Measurements from ENCODE around the gene CLDN25.

Gene CLDN25

DNA sequence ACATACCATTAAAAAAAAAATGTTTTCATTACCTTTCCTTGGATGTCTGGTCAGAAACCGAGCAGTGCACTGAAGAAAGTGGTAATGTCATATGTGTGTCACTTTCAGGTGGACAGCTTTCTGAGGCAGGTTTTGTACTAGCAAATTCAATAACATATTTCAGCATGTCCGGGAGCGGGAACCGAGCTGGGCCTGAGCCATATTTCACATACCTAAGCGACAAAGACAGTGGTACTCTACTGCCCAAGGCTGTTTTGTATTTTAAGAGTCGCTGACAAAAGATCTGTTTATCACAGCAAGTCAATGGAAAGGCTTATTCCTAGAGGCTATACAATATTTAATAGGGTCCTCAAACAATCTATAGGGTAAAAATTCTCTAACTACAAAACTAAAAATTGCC is 38.0 kb downstream of the CLDN25 start:
- Histone ChIP-seq H3K23ac (ENCODE audit: low read length) (no peak overlapping the region), H3K27ac (ENCODE audit: low read depth, low read length) (no peak overlapping the region), H2BK12ac (ENCODE audit: low read length) (no peak overlapping the region), H3K4me2 (ENCODE audit: low read length) (no peak overlapping the region), H2BK5ac (ENCODE audit: low read depth, low read length, poor library complexity) (no peak overlapping the region), H3K4ac (ENCODE audit: low read depth, low read length) (no peak overlapping the region), H4K91ac (ENCODE audit: low read depth, low read length) (no peak overlapping the region), H2BK120ac (ENCODE audit: insufficient read depth, low read length, poor library complexity) (no peak overlapping the region), H2AFZ (ENCODE audit: insufficient read depth, low read length, poor library complexity) (no peak overlapping the region), H3K9ac (ENCODE audit: low read length) (no peak overlapping the region), H4K12ac (ENCODE audit: low read depth, low read length) (no peak overlapping the region), H3K14ac (ENCODE audit: low read length) (no peak overlapping the region), H3K27me3 (ENCODE audit: insufficient read depth, low read length) (no peaks in the 10 kb centered on the region), H4K8ac (ENCODE audit: low read depth, low read length) (no peak overlapping the region), H3K9me3 (ENCODE audit: insufficient read depth, low read depth, low read length) (no peaks in the 10 kb centered on the region), H3K36me3 (ENCODE audit: control insufficient read depth in 1 of 2, insufficient read depth in 2 of 2, low read length in 2 of 2) (peaks cover 10% of the 10 kb centered on the region in 2 experiments), H3K79me1 (ENCODE audit: low read length) (no peaks in the 10 kb centered on the region), H3K4me1 (ENCODE audit: control insufficient read depth in 1 of 2, insufficient read depth in 2 of 2, low read length in 2 of 2) (no peaks in the 10 kb centered on the region), H3K18ac (ENCODE audit: low read length) (no peak overlapping the region), H3K79me2 (ENCODE audit: control insufficient read depth, insufficient read depth, low read length, poor library complexity) (no peaks in the 10 kb centered on the region), H3K4me3 (ENCODE audit: low read depth, low read length) (no peak overlapping the region), H2AK5ac (ENCODE audit: low read length) (no peak overlapping the region)
- WGBS (ENCODE audit: extremely low coverage, insufficient coverage, insufficient read length): no CpG with 5 or more reads among the region's 6 CpGs
- peak; percentile 4 to 45 for DNase-seq

- peaks cover 10% of the 10 kb centered on the region in 2 experiments for H3K36me3 ChIP-seq (ENCODE audit: control insufficient read depth in 1 of 2, insufficient read depth in 2 of 2, low read length in 2 of 2)
- no peak overlapping the region for H3K4me3 ChIP-seq (ENCODE audit: low read depth, low read length)
- H2BK12ac ChIP-seq (ENCODE audit: low read length): no peak overlapping the region
- no peaks in the 10 kb centered on the region for H3K79me2 ChIP-seq (ENCODE audit: control insufficient read depth, insufficient read depth, low read length, poor library complexity)
- no peak overlapping the region for H4K12ac ChIP-seq (ENCODE audit: low read depth, low read length)
- no peak overlapping the region for H2AFZ ChIP-seq (ENCODE audit: insufficient read depth, low read length, poor library complexity)
- no peak overlapping the region for H4K91ac ChIP-seq (ENCODE audit: low read depth, low read length)
- H2AK5ac ChIP-seq (ENCODE audit: low read length): no peak overlapping the region
- H3K79me1 ChIP-seq (ENCODE audit: low read length): no peaks in the 10 kb centered on the region
- no peak overlapping the region for H2BK5ac ChIP-seq (ENCODE audit: low read depth, low read length, poor library complexity)
- H3K4me1 ChIP-seq (ENCODE audit: control insufficient read depth in 1 of 2, insufficient read depth in 2 of 2, low read length in 2 of 2): no peaks in the 10 kb centered on the region
- WGBS (ENCODE audit: extremely low coverage, insufficient coverage, insufficient read length): no CpG with 5 or more reads among the region's 3 CpGs
- no peak overlapping the region for H4K8ac ChIP-seq (ENCODE audit: low read depth, low read length)
- H3K9me3 ChIP-seq (ENCODE audit: insufficient read depth, low read depth, low read length): no peaks in the 10 kb centered on the region
- H3K4me2 ChIP-seq (ENCODE audit: low read length): no peak overlapping the region
- no peak overlapping the region for H3K27ac ChIP-seq (ENCODE audit: low read depth, low read length)
- no peak overlapping the region for H3K14ac ChIP-seq (ENCODE audit: low read length)
- H3K18ac ChIP-seq (ENCODE audit: low read length): no peak overlapping the region
- no peak overlapping the region for H3K23ac ChIP-seq (ENCODE audit: low read length)
- H3K4ac ChIP-seq (ENCODE audit: low read depth, low read length): no peak overlapping the region
- H2BK120ac ChIP-seq (ENCODE audit: insufficient read depth, low read length, poor library complexity): no peak overlapping the region
- H3K27me3 ChIP-seq (ENCODE audit: insufficient read depth, low read length): no peaks in the 10 kb centered on the region
- H3K9ac ChIP-seq (ENCODE audit: low read length): no peak overlapping the region
- DNase-seq: no peak
These were observed 38.8 kb downstream of the CLDN25 start for GRCh38 chr11:113818426-113818825.

GRCh38 chr11:113827477-113827876 is 47.9 kb downstream of the CLDN25 start:
- H3K27me3 ChIP-seq (ENCODE audit: insufficient read depth, low read length): no peaks in the 10 kb centered on the region
- no peaks in the 10 kb centered on the region for H3K79me2 ChIP-seq (ENCODE audit: control insufficient read depth, insufficient read depth, low read length, poor library complexity)

GRCh38 chr11:113828191-113828590 is 48.6 kb downstream of the CLDN25 start:
- no peaks in the 10 kb centered on the region for H3K9me3 ChIP-seq (ENCODE audit: insufficient read depth, low read depth, low read length)
- no peak overlapping the region for H2AK5ac ChIP-seq (ENCODE audit: low read length)
- no peak overlapping the region for H3K9ac ChIP-seq (ENCODE audit: low read length)
- no CpG with 5 or more reads among the region's 1 CpG for WGBS (ENCODE audit: extremely low coverage, insufficient coverage, insufficient read length)
- DNase-seq: no peak
- H4K91ac ChIP-seq (ENCODE audit: low read depth, low read length): no peak overlapping the region
- H4K12ac ChIP-seq (ENCODE audit: low read depth, low read length): no peak overlapping the region
- H3K79me1 ChIP-seq (ENCODE audit: low read length): no peaks in the 10 kb centered on the region
- no peak overlapping the region for H2BK12ac ChIP-seq (ENCODE audit: low read length)
- H3K4me1 ChIP-seq (ENCODE audit: control insufficient read depth in 1 of 2, insufficient read depth in 2 of 2, low read length in 2 of 2): no peaks in the 10 kb centered on the region
- H3K27ac ChIP-seq (ENCODE audit: low read depth, low read length): no peak overlapping the region
- no peak overlapping the region for H3K4ac ChIP-seq (ENCODE audit: low read depth, low read length)
- no peak overlapping the region for H2BK120ac ChIP-seq (ENCODE audit: insufficient read depth, low read length, poor library complexity)
- no peak overlapping the region for H3K4me3 ChIP-seq (ENCODE audit: low read depth, low read length)
- H3K14ac ChIP-seq (ENCODE audit: low read length): no peak overlapping the region
- H2BK5ac ChIP-seq (ENCODE audit: low read depth, low read length, poor library complexity): no peak overlapping the region
- H3K4me2 ChIP-seq (ENCODE audit: low read length): no peak overlapping the region
- peaks cover 0 to 6% of the 10 kb centered on the region in 2 experiments for H3K36me3 ChIP-seq (ENCODE audit: control insufficient read depth in 1 of 2, insufficient read depth in 2 of 2, low read length in 2 of 2)
- no peaks in the 10 kb centered on the region for H3K27me3 ChIP-seq (ENCODE audit: insufficient read depth, low read length)
- no peaks in the 10 kb centered on the region for H3K79me2 ChIP-seq (ENCODE audit: control insufficient read depth, insufficient read depth, low read length, poor library complexity)
- H3K18ac ChIP-seq (ENCODE audit: low read length): no peak overlapping the region
- H2AFZ ChIP-seq (ENCODE audit: insufficient read depth, low read length, poor library complexity): no peak overlapping the region
- no peak overlapping the region for H4K8ac ChIP-seq (ENCODE audit: low read depth, low read length)
- no peak overlapping the region for H3K23ac ChIP-seq (ENCODE audit: low read length)

More at GRCh38 chr11:113827477-113827876, 47.9 kb downstream of the CLDN25 start:
- no CpG with 5 or more reads among the region's 3 CpGs for WGBS (ENCODE audit: extremely low coverage, insufficient coverage, insufficient read length)
- Histone ChIP-seq H3K14ac (ENCODE audit: low read length) (no peak overlapping the region), H3K36me3 (ENCODE audit: control insufficient read depth in 1 of 2, insufficient read depth in 2 of 2, low read length in 2 of 2) (peaks cover 0 to 4% of the 10 kb centered on the region in 2 experiments), H3K4me3 (ENCODE audit: low read depth, low read length) (no peak overlapping the region), H3K79me1 (ENCODE audit: low read length) (no peaks in the 10 kb centered on the region), H4K8ac (ENCODE audit: low read depth, low read length) (no peak overlapping the region), H4K12ac (ENCODE audit: low read depth, low read length) (no peak overlapping the region), H3K4me2 (ENCODE audit: low read length) (no peak overlapping the region), H2AK5ac (ENCODE audit: low read length) (no peak overlapping the region), H3K27ac (ENCODE audit: low read depth, low read length) (no peak overlapping the region), H3K23ac (ENCODE audit: low read length) (no peak overlapping the region), H2BK120ac (ENCODE audit: insufficient read depth, low read length, poor library complexity) (no peak overlapping the region), H3K18ac (ENCODE audit: low read length) (no peak overlapping the region), H3K9ac (ENCODE audit: low read length) (no peak overlapping the region), H2AFZ (ENCODE audit: insufficient read depth, low read length, poor library complexity) (no peak overlapping the region), H2BK5ac (ENCODE audit: low read depth, low read length, poor library complexity) (no peak overlapping the region), H2BK12ac (ENCODE audit: low read length) (no peak overlapping the region), H3K9me3 (ENCODE audit: insufficient read depth, low read depth, low read length) (no peaks in the 10 kb centered on the region), H3K4me1 (ENCODE audit: control insufficient read depth in 1 of 2, insufficient read depth in 2 of 2, low read length in 2 of 2) (no peaks in the 10 kb centered on the region), H4K91ac (ENCODE audit: low read depth, low read length) (no peak overlapping the region), H3K4ac (ENCODE audit: low read depth, low read length) (no peak overlapping the region)
- no peak for DNase-seq

All from trophoblast cell (in vitro differentiated cells and primary cell).